HepG2 (cell line): Measurements from ENCODE around the gene NFYB.

Experiments
- CEBPB ChIP-seq: IDR thresholded peaks from 2 replicates; pipeline ENCODE4 v1.6.1; 2011; ENCODE audit warnings: low read depth, low read length, improper control_type of control experiment, borderline replicate concordance
- ZNF768 ChIP-seq: sonication (generic); formaldehyde crosslinking; IDR thresholded peaks from 2 replicates; pipeline ENCODE4 v1.4.0; 2020; ENCODE audit warnings: missing genetic modification reagents
- ZZZ3 ChIP-seq: sonication (generic); formaldehyde crosslinking; IDR thresholded peaks from 2 replicates; pipeline ENCODE4 v1.4.0; 2020; ENCODE audit warnings: missing genetic modification reagents, mild to moderate bottlenecking, borderline replicate concordance
- TF ChIP-seq, protein P1 (sequence below): sonication (generic); formaldehyde crosslinking; IDR thresholded peaks from 2 replicates; pipeline ENCODE4 v1.5.0; 2020; ENCODE audit warnings: mild to moderate bottlenecking, missing genetic modification reagents, moderate library complexity
- TF ChIP-seq, protein P2 (sequence below): IDR thresholded peaks from 2 replicates; pipeline ENCODE4 v1.6.1; 2016
- TF ChIP-seq, protein P3 (sequence below): sonication (generic); formaldehyde crosslinking; IDR thresholded peaks from 2 replicates; pipeline ENCODE4 v1.4.0; 2020; ENCODE audit warnings: missing genetic modification reagents
- TF ChIP-seq, protein P4 (sequence below): sonication (generic); formaldehyde crosslinking; IDR thresholded peaks from 2 replicates; pipeline ENCODE4 v1.4.0; 2020; ENCODE audit warnings: missing genetic modification reagents

DNA sequence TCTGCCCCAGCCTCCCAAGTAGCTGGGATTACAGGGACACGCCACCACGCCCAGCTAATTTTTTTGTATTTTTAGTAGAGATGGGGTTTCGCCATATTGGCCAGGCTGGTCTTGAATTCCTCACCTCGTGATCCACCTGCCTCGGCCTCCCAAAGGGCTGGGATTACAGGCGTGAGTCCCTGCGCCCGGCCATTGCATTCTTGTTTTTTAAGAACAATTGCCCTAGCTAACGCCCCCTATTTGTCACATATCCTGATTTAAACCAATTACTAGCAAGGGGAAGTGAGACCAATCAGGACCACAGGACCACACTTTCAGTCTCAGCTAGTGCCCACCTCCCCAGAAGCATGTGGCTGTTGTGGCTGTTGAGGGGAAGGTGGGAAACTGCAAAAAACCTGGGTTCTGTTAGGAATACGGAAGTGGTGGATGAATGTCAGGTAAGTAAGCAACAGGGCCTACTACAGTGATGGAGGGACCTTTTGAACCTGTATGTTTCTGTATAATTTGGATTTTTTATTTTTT is 37.8 kb upstream of the NFYB start:
- no peak for TF ChIP-seq ZZZ3
- TF ChIP-seq, protein P1, sequence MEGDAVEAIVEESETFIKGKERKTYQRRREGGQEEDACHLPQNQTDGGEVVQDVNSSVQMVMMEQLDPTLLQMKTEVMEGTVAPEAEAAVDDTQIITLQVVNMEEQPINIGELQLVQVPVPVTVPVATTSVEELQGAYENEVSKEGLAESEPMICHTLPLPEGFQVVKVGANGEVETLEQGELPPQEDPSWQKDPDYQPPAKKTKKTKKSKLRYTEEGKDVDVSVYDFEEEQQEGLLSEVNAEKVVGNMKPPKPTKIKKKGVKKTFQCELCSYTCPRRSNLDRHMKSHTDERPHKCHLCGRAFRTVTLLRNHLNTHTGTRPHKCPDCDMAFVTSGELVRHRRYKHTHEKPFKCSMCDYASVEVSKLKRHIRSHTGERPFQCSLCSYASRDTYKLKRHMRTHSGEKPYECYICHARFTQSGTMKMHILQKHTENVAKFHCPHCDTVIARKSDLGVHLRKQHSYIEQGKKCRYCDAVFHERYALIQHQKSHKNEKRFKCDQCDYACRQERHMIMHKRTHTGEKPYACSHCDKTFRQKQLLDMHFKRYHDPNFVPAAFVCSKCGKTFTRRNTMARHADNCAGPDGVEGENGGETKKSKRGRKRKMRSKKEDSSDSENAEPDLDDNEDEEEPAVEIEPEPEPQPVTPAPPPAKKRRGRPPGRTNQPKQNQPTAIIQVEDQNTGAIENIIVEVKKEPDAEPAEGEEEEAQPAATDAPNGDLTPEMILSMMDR (CRISPR knock-in tag), result no peak
- TF ChIP-seq, protein P2, sequence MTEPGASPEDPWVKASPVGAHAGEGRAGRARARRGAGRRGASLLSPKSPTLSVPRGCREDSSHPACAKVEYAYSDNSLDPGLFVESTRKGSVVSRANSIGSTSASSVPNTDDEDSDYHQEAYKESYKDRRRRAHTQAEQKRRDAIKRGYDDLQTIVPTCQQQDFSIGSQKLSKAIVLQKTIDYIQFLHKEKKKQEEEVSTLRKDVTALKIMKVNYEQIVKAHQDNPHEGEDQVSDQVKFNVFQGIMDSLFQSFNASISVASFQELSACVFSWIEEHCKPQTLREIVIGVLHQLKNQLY, result no peak
- TF ChIP-seq, protein P3, sequence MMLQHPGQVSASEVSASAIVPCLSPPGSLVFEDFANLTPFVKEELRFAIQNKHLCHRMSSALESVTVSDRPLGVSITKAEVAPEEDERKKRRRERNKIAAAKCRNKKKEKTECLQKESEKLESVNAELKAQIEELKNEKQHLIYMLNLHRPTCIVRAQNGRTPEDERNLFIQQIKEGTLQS, result no peak
- TF ChIP-seq ZNF768 (CRISPR knock-in tag), result no peak
- TF ChIP-seq CEBPB, result no peak
- TF ChIP-seq, protein P4, sequence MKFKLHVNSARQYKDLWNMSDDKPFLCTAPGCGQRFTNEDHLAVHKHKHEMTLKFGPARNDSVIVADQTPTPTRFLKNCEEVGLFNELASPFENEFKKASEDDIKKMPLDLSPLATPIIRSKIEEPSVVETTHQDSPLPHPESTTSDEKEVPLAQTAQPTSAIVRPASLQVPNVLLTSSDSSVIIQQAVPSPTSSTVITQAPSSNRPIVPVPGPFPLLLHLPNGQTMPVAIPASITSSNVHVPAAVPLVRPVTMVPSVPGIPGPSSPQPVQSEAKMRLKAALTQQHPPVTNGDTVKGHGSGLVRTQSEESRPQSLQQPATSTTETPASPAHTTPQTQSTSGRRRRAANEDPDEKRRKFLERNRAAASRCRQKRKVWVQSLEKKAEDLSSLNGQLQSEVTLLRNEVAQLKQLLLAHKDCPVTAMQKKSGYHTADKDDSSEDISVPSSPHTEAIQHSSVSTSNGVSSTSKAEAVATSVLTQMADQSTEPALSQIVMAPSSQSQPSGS (CRISPR knock-in tag), result no peak
